ENCODE data around the gene TSPO.

The TSPO gene

GRCh38 chr22:43203471-43203981, 52.2 kb downstream of the TSPO start:
- DNase-seq: no peak

- no peak for DNase-seq
Measured at GRCh38 chr22:43205261-43205691, 53.9 kb downstream of the TSPO start.

GRCh38 chr22:43205748-43206508, 54.6 kb downstream of the TSPO start:
- no peak for DNase-seq

GRCh38 chr22:43206509-43207161, 55.3 kb downstream of the TSPO start:
- DNase-seq: no peak

- DNase-seq: no peak
Measured at GRCh38 chr22:43207386-43207785, 56.0 kb downstream of the TSPO start.

GRCh38 chr22:43207849-43208702, 56.7 kb downstream of the TSPO start:
- no peak for DNase-seq

- DNase-seq: no peak
Measured at GRCh38 chr22:43208703-43209522, 57.6 kb downstream of the TSPO start.

- no peak for DNase-seq
Measured at GRCh38 chr22:43209523-43209890, 58.1 kb downstream of the TSPO start.

GRCh38 chr22:43209971-43210370, 58.6 kb downstream of the TSPO start:
- no peak for DNase-seq

- DNase-seq: no peak
Measured at GRCh38 chr22:43210631-43211515, 59.5 kb downstream of the TSPO start.

GRCh38 chr22:43211941-43212433, 60.6 kb downstream of the TSPO start:
- no peak for DNase-seq

- DNase-seq: no peak
Measured at GRCh38 chr22:43212434-43212952, 61.1 kb downstream of the TSPO start.

All from activated effector memory CD4-positive, alpha-beta T cell treated with Interleukin-2 at 50 U/mL for 16 hours (primary cell).